GM21717 (cell line): Measurements from ENCODE around the gene PYGO2.

Source experiments
- ATAC-seq: cut with Tn5 transposase; IDR thresholded peaks from one replicate; pipeline ENCODE4 v1.9.1; 2021; ENCODE audit warnings: mild to moderate bottlenecking, moderate library complexity; ENCODE audit not compliant: unreplicated experiment

PYGO2 gene

DNA sequence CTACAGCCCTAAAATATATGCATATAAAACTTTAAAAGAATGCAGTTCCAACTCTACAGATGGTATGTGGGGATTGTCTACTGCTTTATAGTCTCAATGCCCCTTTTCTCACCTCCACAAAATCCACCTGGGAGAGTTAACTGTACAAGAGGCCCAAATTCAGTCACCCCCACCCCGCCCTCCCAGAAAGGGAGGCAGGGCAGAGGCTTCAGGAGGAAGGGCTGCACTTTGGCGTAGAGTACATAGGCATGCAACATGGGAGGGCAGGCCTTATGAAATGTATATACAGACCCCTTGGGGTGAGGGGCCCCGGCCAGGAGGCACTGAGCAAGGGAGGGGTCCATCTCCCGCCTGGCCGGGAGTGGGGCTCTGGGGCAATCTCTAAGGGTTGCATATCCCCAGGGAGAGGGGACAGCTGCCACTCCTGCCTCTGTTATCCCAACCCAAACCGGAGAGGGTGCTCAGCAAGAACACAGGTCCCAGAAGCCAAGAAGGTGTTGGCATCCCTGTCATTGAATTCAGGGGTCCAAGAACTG, 1.3 kb upstream of the PYGO2 start:
- no peak for ATAC-seq

- ATAC-seq: no peak
Measured at GRCh38 chr1:154962156-154962749, 671 bp upstream of the PYGO2 start.

DNA sequence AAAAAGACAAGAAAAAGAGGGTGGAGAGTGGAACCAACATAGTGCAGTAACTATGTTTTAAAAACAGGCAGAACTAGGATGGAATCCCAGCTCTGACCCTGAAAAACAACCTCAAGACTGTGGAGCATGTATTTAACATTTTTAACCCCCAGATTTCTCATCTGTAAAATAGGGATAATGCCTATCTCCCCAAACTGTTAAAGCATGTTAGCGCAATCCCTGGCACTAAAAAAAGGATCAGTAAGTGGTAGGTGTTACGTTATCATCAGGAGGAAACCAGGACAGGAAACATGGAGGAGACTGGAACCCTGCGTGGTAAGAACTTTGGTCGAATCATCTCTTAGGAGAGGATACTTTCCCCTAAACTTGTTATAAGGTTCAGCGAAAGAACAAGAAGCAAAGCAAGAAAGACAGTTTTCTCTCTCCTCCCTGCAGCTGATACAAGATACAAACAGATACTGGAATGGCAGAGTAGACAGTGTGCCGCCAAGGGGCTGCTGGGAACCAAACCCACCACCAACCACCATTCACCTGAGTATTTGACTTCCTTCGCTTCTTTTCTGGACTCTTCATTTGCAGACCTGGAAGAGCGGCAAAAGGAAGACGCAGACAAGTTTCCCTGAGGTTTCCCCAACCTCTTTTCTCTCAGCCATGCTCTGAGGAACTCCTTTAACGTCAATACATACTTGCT, 991 bp downstream of the PYGO2 start:
- ATAC-seq: no peak

DNA sequence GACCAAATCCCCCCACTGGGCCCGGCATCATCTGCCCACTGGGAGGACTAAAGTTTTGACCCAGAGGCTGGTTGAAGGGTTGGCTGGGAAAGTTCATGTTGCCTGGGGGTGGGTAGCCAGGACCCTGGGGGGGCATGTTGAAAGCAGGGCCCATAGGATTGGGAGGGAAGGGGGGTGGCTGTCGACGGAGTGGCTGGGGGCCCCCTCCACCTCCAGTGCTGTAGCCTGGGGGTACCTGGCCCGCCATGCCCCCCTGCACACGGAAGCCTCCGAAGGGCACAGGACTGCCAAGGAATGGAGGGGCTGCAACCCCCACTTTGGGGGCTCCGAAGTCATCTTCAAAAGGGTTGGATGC, 2.2 kb downstream of the PYGO2 start:
- ATAC-seq: no peak

GRCh38 chr1:154958681-154959425, 2.7 kb downstream of the PYGO2 start:
- no peak for ATAC-seq

GRCh38 chr1:154958036-154958435, 3.5 kb downstream of the PYGO2 start:
- no peak for ATAC-seq

DNA sequence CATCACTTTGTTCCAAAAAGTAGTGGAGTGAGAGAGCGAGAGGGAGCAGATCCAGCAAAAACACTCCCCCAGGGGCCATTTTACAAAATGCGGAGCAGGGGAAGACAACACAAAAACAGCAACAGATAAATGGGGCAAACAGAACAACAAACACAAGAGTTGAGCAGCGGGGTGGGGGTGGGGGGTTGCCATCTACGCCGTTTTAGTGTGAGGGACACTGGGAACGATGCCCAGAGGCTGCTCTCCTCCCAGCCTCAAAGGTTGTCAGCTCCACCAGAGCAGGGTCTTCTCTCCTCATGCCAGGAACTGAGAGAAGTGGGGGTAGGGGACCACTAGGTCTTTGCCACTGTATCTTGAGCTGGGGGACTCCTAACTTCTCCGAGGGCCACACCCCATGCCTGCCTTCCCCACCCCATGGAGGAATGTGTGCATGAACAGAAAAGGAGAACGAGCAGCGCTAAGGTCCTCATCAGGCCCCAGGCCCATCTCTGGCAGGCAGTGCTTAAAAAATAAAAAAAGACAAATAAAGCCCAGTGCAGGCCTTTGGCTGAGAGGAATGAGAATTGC, 4.4 kb downstream of the PYGO2 start:
- ATAC-seq: no peak

- ATAC-seq: no peak
Measured at GRCh38 chr1:154956544-154956941, 5.0 kb downstream of the PYGO2 start.

DNA sequence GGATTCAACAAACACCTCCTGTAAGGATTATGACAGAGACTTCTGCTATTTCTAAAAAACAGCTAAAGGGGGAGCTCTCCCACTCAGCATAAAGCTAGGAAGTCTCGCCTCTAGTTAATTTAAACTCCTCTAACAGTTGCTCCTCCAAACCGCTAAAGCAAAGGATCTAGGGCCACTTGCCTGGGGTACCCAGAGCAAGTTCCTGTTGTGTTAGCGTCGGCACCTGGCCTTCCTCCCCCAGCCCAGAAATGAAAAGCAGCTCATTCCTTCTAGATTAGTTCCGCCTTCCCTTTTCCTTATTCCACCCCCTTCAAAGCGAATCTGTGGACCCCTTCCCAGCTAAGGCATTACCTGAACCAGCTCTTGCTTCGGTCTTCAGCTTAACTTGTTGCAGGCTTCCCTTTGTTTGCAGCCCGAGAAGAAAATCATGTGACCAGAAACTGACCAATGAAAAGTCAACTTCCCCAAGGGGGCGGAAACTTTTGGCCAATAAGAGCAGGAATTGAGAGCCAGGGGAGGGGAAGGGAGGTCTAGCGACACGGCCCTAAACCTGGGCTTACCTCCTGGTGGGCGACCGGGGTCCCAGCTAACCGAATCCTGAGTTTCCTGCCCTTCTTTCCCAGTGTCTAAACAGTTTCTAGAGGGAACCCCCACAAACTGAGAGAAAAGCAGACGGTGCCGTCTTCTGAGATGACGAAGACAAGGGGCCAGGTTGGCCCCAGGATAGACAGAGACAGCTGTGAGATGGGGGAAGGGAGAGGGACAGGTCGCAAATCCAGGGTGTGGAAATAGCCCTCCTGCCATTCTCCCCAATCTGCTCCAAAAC, 5.7 kb downstream of the PYGO2 start, which contains the start of gene PBXIP1:
Gene PBXIP1 (minus strand): TSS at position 382 of the 826 bp plus-strand sequence. CDS start 2,378 bp downstream, outside the sequence.
- no peak for ATAC-seq

- no peak for ATAC-seq
Measured at GRCh38 chr1:154955039-154955717, 6.4 kb downstream of the PYGO2 start.

- ATAC-seq: no peak
Measured at GRCh38 chr1:154954541-154954940, 7.0 kb downstream of the PYGO2 start.

DNA sequence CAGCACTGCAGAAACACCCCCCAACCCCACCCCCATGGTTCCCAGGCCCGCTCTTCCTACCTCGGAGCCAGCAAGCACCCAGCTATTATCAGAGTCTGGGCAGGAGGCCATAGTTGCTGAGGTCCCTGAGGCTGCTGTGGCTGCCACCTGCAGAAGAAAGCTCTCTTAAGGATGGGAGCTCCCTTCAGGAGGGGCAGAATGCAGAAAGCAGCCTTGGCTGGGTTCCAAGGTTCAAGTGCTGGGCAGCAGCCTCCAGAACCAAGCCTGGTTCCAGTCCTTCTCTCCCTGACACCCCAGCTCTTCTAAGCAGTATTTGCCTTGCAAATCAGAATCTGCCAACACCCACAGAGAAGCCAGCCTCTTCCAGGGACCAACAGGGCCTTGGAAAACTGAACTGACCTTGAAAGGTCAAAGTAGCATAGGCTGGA, 8.0 kb downstream of the PYGO2 start:
- ATAC-seq: no peak

DNA sequence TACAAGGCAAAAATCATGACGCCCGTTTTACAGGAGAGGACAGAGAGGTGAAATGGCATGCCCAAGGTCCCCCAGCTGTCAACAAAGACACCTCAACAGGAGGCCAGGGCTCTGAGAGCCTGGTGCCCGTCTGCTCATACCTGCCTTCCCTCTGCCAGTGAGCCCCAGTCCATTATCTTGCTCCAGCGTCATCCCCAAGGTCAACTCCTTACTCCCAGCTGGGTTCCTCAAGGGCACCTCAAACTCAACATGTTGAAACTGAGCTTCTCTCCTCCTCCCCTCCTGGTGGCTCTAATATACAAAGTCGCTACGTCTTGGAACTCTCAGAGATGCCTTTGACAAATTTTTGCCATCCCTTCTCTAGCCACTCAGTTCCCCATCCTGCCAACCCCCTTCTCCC, 8.9 kb downstream of the PYGO2 start:
- no peak for ATAC-seq

DNA sequence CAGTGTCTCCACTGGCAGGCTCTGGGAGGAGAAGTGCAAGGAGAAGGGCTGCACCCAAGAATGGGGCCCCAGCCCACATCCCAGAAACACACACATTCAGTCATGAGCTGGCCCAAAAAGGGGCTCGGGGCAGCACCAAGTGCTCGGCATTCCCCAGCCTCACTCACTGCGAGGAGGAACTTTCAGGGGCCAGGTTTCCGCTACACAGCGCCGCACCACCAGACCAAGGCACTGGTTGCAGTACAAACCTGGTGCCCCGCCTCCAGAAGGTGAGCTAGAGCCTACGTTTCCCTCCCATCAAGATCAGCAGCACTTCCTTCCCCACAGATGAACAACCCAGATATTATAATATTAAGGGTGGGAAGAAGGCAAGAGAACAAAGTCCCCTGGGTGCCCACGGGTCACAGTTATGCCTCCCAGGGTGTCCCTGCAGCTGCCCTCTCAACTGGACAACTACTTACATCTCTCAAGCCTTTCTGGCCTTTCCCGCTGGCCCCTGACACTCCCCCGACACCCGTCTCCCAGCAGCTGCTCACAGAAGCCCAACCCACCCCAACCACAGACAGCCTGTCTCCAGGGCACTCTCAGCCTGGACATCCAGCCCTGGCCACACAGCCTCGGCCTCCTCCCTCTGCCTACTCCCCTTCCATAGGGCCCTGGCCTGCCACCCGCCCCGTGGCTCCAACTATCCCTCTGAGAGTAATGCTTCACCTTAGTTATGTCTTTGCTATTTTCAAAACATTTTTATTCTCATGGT, 9.5 kb downstream of the PYGO2 start:
- ATAC-seq: no peak

DNA sequence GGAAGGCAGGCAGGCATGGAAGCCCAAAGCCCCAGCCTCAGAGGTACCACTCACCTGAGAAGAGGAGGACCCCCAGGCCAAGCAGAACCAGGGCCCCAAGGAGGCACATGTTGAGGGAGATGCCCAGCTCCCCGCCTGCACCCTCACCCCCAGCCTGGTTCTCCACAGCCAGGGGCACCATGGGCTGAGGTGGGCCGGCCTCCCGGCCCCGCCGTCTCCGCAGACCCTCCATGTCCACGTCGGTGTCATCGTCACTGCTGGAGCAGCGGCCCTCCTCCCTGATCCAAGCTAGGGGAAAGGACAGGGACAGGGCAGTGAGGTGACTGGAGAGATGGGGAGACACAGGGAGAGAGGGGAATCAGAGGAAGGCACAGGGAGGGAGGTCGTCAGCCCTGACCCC, 13.5 kb downstream of the PYGO2 start:
- no peak for ATAC-seq

GRCh38 chr1:154945962-154946850, 15.4 kb downstream of the PYGO2 start:
- no peak for ATAC-seq

- no peak for ATAC-seq
Measured at GRCh38 chr1:154945160-154945961, 16.2 kb downstream of the PYGO2 start.
